ENCODE measurements around the gene SDHAF2. TPM values are rescaled to one million over a fixed set of nuclear protein-coding genes. Genes with fewer than 3 reads are reported as not detected.

The SDHAF2 gene
- total and polyA plus RNA-seq, 2 of the 13 experiments (the other 11 are each of a cell fraction or from before 2014, with no cell fraction given), result 44.2 to 70.4 TPM

GRCh38 chr11:61476371-61476770 is 46.4 kb downstream of the SDHAF2 start (continued):
- TF ChIP-seq, protein P1, sequence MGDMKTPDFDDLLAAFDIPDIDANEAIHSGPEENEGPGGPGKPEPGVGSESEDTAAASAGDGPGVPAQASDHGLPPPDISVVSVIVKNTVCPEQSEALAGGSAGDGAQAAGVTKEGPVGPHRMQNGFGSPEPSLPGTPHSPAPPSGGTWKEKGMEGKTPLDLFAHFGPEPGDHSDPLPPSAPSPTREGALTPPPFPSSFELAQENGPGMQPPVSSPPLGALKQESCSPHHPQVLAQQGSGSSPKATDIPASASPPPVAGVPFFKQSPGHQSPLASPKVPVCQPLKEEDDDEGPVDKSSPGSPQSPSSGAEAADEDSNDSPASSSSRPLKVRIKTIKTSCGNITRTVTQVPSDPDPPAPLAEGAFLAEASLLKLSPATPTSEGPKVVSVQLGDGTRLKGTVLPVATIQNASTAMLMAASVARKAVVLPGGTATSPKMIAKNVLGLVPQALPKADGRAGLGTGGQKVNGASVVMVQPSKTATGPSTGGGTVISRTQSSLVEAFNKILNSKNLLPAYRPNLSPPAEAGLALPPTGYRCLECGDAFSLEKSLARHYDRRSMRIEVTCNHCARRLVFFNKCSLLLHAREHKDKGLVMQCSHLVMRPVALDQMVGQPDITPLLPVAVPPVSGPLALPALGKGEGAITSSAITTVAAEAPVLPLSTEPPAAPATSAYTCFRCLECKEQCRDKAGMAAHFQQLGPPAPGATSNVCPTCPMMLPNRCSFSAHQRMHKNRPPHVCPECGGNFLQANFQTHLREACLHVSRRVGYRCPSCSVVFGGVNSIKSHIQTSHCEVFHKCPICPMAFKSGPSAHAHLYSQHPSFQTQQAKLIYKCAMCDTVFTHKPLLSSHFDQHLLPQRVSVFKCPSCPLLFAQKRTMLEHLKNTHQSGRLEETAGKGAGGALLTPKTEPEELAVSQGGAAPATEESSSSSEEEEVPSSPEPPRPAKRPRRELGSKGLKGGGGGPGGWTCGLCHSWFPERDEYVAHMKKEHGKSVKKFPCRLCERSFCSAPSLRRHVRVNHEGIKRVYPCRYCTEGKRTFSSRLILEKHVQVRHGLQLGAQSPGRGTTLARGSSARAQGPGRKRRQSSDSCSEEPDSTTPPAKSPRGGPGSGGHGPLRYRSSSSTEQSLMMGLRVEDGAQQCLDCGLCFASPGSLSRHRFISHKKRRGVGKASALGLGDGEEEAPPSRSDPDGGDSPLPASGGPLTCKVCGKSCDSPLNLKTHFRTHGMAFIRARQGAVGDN (CRISPR knock-in tag; IDR thresholded peaks at IDR 0.05), result no peak
- TF ChIP-seq SMARCC2 (IDR thresholded peaks at IDR 0.05) (no peak), ZSCAN5A (CRISPR knock-in tag; IDR thresholded peaks at IDR 0.05; ENCODE audit: borderline replicate concordance) (no peak), ELK4 (CRISPR knock-in tag; IDR thresholded peaks at IDR 0.05; ENCODE audit: borderline replicate concordance) (no peak), ZNF850 (CRISPR knock-in tag; conservative IDR thresholded peaks at IDR 0.05) (no peak), ZSCAN31 (CRISPR knock-in tag; IDR thresholded peaks at IDR 0.05; ENCODE audit: low read depth) (no peak), KLF12 (CRISPR knock-in tag; IDR thresholded peaks at IDR 0.05; ENCODE audit: borderline replicate concordance) (no peak), SMAD3 (CRISPR knock-in tag; IDR thresholded peaks at IDR 0.05) (no peak)
- TF ChIP-seq, protein P2, sequence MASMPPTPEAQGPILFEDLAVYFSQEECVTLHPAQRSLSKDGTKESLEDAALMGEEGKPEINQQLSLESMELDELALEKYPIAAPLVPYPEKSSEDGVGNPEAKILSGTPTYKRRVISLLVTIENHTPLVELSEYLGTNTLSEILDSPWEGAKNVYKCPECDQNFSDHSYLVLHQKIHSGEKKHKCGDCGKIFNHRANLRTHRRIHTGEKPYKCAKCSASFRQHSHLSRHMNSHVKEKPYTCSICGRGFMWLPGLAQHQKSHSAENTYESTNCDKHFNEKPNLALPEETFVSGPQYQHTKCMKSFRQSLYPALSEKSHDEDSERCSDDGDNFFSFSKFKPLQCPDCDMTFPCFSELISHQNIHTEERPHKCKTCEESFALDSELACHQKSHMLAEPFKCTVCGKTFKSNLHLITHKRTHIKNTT (CRISPR knock-in tag; IDR thresholded peaks at IDR 0.05), result no peak
